GM23338 (cell line): ENCODE results near the gene F11R. TPM values are rescaled to one million over a fixed set of nuclear protein-coding genes. Genes with fewer than 3 reads are reported as not detected.
A peak's percentile ranks its signal among the peaks of the same experiment; 100 is the strongest.

Experiments
- ATAC-seq: fragments of 200-7000 bp; cut with Tn5 transposase; 3 replicates; pipeline ENCODE4 v1.9.1; 2020
- DNase-seq: peaks from one replicate; pipeline ENCODE4 v3.0.0-alpha.2; 2015; ENCODE audit warnings: low spot score
- H2AFZ ChIP-seq: fragments of 200-600 bp; sonication (generic); 2 replicates; pipeline ENCODE4 v1.8.0; 2016; ENCODE audit warnings: antibody characterized with exemption, mild to moderate bottlenecking, moderate library complexity
- H3F3A ChIP-seq: fragments of 200-600 bp; sonication (generic); replicated peaks from 2 replicates; pipeline ENCODE4 v1.8.0; 2017; ENCODE audit warnings: antibody characterized with exemption, mixed run types, low read depth
- H3K27ac ChIP-seq: fragments of 200-600 bp; sonication (generic); 2 replicates; pipeline ENCODE4 v1.6.1; 2016; ENCODE audit warnings: low read depth
- H3K27me3 ChIP-seq: fragments of 200-600 bp; sonication (generic); 2 replicates; pipeline ENCODE4 v1.8.0; 2016; ENCODE audit warnings: mild to moderate bottlenecking, mixed run types, moderate library complexity; ENCODE audit not compliant: insufficient read depth
- H3K36me3 ChIP-seq: fragments of 200-600 bp; sonication (generic); 2 replicates; pipeline ENCODE4 v1.8.0; 2016; ENCODE audit warnings: mild to moderate bottlenecking; ENCODE audit not compliant: insufficient read depth
- H3K4me1 ChIP-seq: fragments of 200-600 bp; sonication (generic); 2 replicates; pipeline ENCODE4 v1.8.0; 2016; ENCODE audit warnings: mild to moderate bottlenecking, moderate library complexity; ENCODE audit not compliant: insufficient read depth
- H3K4me2 ChIP-seq: fragments of 200-600 bp; sonication (generic); 2 replicates; pipeline ENCODE4 v1.7.1; 2017; ENCODE audit warnings: mixed run types
- H3K4me3 ChIP-seq: fragments of 200-600 bp; sonication (generic); 2 replicates; pipeline ENCODE4 v1.6.1; 2016; ENCODE audit warnings: mixed run types
- H3K79me2 ChIP-seq: fragments of 200-600 bp; sonication (generic); replicated peaks from 2 replicates; pipeline ENCODE4 v1.8.0; 2017; ENCODE audit warnings: mild to moderate bottlenecking; ENCODE audit not compliant: insufficient read depth
- H3K9me2 ChIP-seq: fragments of 200-600 bp; sonication (generic); 2 replicates; pipeline ENCODE4 v1.8.0; 2017; ENCODE audit not compliant: insufficient read depth
- H4K20me1 ChIP-seq: fragments of 200-600 bp; sonication (generic); replicated peaks from 2 replicates; pipeline ENCODE4 v1.8.0; 2017; ENCODE audit warnings: mild to moderate bottlenecking; ENCODE audit not compliant: insufficient read depth
- H3K27ac Mint-ChIP-seq: 2 replicates; pipeline ENCODE4 v1.8.0; 2020; ENCODE audit warnings: inconsistent platforms, mild to moderate bottlenecking, moderate library complexity, mixed read lengths
- H3K27me3 Mint-ChIP-seq: 3 replicates; pipeline ENCODE4 v1.8.0; 2022; ENCODE audit warnings: low read depth, mild to moderate bottlenecking, moderate library complexity, mixed read lengths, inconsistent platforms; ENCODE audit not compliant: insufficient read depth, poor library complexity
- H3K36me3 Mint-ChIP-seq: 3 replicates; pipeline ENCODE4 v1.8.0; 2021; ENCODE audit warnings: low read depth, mild to moderate bottlenecking, inconsistent platforms, moderate library complexity, mixed read lengths
- H3K4me1 Mint-ChIP-seq: 3 replicates; pipeline ENCODE4 v1.8.0; 2020; ENCODE audit warnings: mild to moderate bottlenecking, inconsistent platforms, mixed read lengths
- H3K4me3 Mint-ChIP-seq: 3 replicates; pipeline ENCODE4 v1.8.0; 2021; ENCODE audit warnings: moderate library complexity, mild to moderate bottlenecking, inconsistent platforms, mixed read lengths
- H3K9me3 Mint-ChIP-seq: 3 replicates; pipeline ENCODE4 v1.8.0; 2020; ENCODE audit warnings: moderate library complexity, mild to moderate bottlenecking, inconsistent platforms, mixed read lengths
- CREB1 ChIP-seq: fragments of 250-450 bp; sonication (Bioruptor Pico); IDR thresholded peaks from 2 replicates; pipeline ENCODE4 v1.5.0; 2020; ENCODE audit warnings: low read depth, mild to moderate bottlenecking, moderate library complexity
- ETS1 ChIP-seq: IDR thresholded peaks from 2 replicates; pipeline ENCODE4 v1.6.1; 2016; ENCODE audit warnings: antibody characterized with exemption
- EZH2 ChIP-seq: fragments of 200-600 bp; sonication (generic); IDR thresholded peaks from one replicate; pipeline ENCODE4 v1.8.0; 2017; ENCODE audit warnings: antibody characterized with exemption, mild to moderate bottlenecking, low read depth; ENCODE audit not compliant: unreplicated experiment
- EZH2phosphoT487 ChIP-seq: fragments of 200-600 bp; sonication (generic); IDR thresholded peaks from one replicate; pipeline ENCODE4 v1.8.1; 2018; ENCODE audit warnings: antibody characterized with exemption; ENCODE audit not compliant: unreplicated experiment
- JUNB ChIP-seq: IDR thresholded peaks from one replicate; pipeline ENCODE4 v1.6.1; 2016; ENCODE audit warnings: antibody characterized with exemption; ENCODE audit not compliant: unreplicated experiment
- NANOG ChIP-seq: IDR thresholded peaks from 2 replicates; pipeline ENCODE4 v1.6.1; 2016; ENCODE audit warnings: antibody characterized with exemption, borderline replicate concordance
- STAT1 ChIP-seq: IDR thresholded peaks from one replicate; pipeline ENCODE4 v1.6.1; 2016; ENCODE audit warnings: antibody characterized with exemption; ENCODE audit not compliant: unreplicated experiment
- ZNF331 ChIP-seq: fragments of 250-450 bp; sonication (Bioruptor Pico); IDR thresholded peaks from 2 replicates; pipeline ENCODE4 v1.5.0; 2020; ENCODE audit warnings: low read depth, mild to moderate bottlenecking, moderate library complexity
- ZNF462 ChIP-seq: fragments of 250-450 bp; sonication (Bioruptor Pico); IDR thresholded peaks from 2 replicates; pipeline ENCODE4 v1.5.0; 2020; ENCODE audit warnings: mild to moderate bottlenecking, moderate library complexity
- polyA plus RNA-seq: library from polyadenylated mRNA; unstranded; fragments of >200 nt; fragmentation: Nextera tagmentation; extraction: Ambion mirVana; gene quantifications from 2 replicates; pipeline ENCODE4 v1.2.1, GENCODE V29; 2016
- total RNA-seq: library from RNA; depleted of rRNA; stranded (reverse); fragments of >200 nt; shearing (Covaris generic); gene quantifications from 2 replicates; pipeline ENCODE4 v1.2.3, GENCODE V29; 2014
- TF ChIP-seq, protein P1 (sequence below): IDR thresholded peaks from one replicate; pipeline ENCODE4 v1.6.1; 2018; ENCODE audit warnings: antibody characterized with exemption; ENCODE audit not compliant: unreplicated experiment

Gene F11R
- total and polyA plus RNA-seq, 2 experiments from 2014 or later: 51.0 to 169 TPM

DNA sequence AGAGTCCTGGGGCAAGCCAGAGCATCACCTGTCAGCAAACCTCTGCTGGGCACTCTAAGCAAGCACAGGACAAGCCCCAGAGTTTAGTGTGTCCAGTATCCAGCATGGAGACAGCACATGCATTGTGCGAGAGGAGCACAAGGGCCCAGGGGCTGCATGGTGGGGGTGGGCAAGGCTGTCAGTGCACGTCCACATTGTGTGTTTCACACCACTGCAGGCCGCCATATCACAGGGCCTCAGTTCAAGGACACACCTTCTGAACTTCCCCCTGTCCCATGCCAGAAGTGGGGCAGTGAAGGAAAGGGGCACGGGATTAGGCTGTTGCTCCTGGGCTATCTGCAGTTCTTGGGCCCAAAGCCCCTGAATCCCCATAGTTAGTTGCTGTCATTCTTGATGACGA lies 18.6 kb upstream of the F11R start (continued):
- TF ChIP-seq ETS1 (no peak), CREB1 (CRISPR knock-in tag) (no peak), EZH2 (no peak), EZH2phosphoT487 (no peak), STAT1 (no peak), NANOG (no peak)

DNA sequence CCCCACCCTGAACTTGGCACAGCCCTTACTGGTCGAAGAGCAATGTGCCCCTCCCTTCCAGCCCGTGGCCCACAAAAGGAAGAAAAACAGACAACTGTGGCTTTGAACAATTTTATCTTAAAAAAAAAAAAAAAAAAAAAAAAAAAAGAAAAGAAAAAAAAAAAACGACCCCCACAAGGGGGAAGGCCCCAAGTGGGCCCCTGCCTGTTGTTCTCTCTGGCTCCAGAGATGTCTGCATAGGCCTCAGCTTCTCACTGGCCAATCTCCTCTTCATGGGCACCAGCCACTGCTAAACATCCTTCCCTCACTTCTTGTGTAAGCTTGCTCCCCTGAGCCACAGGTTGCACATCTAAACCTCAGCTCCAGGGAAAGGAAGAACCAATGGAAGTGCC lies 18.2 kb upstream of the F11R start:
- no peaks in the 10 kb centered on the region for H3K27me3 ChIP-seq
- Mint-ChIP-seq H3K4me1 (peaks cover 45% of the 10 kb centered on the region), H3K27ac (peak overlapping the region; percentile 96)

More for the DNA sequence above, 18.2 kb upstream of the F11R start:
- Histone ChIP-seq H3K27ac (peak overlapping the region; percentile 74), H4K20me1 (no peaks in the 10 kb centered on the region; the same call in 1 of the 2 replicates), H3K9me2 (no peaks in the 10 kb centered on the region), H3F3A (peaks cover 46% of the 10 kb centered on the region), H3K79me2 (peaks cover 34% of the 10 kb centered on the region), H3K4me3 (peak overlapping the region; percentile 98), H2AFZ (no peak overlapping the region), H3K4me2 (peak overlapping the region; percentile 96), H3K36me3 (peaks cover 19% of the 10 kb centered on the region), H3K4me1 (peaks cover 35% of the 10 kb centered on the region)
- no peak for ATAC-seq
- peaks cover 8% of the 10 kb centered on the region for H3K27me3 Mint-ChIP-seq
- DNase-seq: no peak
- H3K36me3 Mint-ChIP-seq: peaks cover 43% of the 10 kb centered on the region
- H3K4me3 Mint-ChIP-seq: peak overlapping the region; percentile 89
- TF ChIP-seq JUNB: no peak
- TF ChIP-seq, protein P1, sequence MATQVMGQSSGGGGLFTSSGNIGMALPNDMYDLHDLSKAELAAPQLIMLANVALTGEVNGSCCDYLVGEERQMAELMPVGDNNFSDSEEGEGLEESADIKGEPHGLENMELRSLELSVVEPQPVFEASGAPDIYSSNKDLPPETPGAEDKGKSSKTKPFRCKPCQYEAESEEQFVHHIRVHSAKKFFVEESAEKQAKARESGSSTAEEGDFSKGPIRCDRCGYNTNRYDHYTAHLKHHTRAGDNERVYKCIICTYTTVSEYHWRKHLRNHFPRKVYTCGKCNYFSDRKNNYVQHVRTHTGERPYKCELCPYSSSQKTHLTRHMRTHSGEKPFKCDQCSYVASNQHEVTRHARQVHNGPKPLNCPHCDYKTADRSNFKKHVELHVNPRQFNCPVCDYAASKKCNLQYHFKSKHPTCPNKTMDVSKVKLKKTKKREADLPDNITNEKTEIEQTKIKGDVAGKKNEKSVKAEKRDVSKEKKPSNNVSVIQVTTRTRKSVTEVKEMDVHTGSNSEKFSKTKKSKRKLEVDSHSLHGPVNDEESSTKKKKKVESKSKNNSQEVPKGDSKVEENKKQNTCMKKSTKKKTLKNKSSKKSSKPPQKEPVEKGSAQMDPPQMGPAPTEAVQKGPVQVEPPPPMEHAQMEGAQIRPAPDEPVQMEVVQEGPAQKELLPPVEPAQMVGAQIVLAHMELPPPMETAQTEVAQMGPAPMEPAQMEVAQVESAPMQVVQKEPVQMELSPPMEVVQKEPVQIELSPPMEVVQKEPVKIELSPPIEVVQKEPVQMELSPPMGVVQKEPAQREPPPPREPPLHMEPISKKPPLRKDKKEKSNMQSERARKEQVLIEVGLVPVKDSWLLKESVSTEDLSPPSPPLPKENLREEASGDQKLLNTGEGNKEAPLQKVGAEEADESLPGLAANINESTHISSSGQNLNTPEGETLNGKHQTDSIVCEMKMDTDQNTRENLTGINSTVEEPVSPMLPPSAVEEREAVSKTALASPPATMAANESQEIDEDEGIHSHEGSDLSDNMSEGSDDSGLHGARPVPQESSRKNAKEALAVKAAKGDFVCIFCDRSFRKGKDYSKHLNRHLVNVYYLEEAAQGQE: no peak
- TF ChIP-seq ZNF462 (CRISPR knock-in tag): no peak
- no peak for TF ChIP-seq ZNF331 (CRISPR knock-in tag)
- no peaks in the 10 kb centered on the region; the same call in 2 of the 3 replicates for H3K9me3 Mint-ChIP-seq
